ENCODE results near the gene RALBP1. TPM values are rescaled to one million over a fixed set of nuclear protein-coding genes. Genes with fewer than 3 reads are reported as not detected.

The RALBP1 gene
- polyA plus RNA-seq, 1 donor (not counting 4 experiments of a cell fraction or from before 2014, with no cell fraction given), result 47.6 TPM

GRCh38 chr18:9466846-9467245, 8.5 kb upstream of the RALBP1 start:
- Histone ChIP-seq H3K36me3 (ENCODE audit: control insufficient read depth in 2 of 2, extremely low read depth in 1 of 2, insufficient read depth in 2 of 2, low read length in 2 of 2) (no peaks in the 10 kb centered on the region), H3K4me3 (ENCODE audit: control insufficient read depth in 2 of 3, extremely low read depth in 1 of 3, insufficient read depth in 2 of 3, low read depth in 1 of 3, low read length in 3 of 3) (no peak overlapping the region), H3K4me1 (ENCODE audit: control insufficient read depth, extremely low read depth, insufficient read depth, low read length) (no peaks in the 10 kb centered on the region), H2AFZ (ENCODE audit: control insufficient read depth, low read length) (no peak overlapping the region), H4K20me1 (ENCODE audit: control insufficient read depth, extremely low read depth, insufficient read depth, low read length) (no peaks in the 10 kb centered on the region), H3K9me3 (ENCODE audit: control insufficient read depth, low read depth, low read length) (no peaks in the 10 kb centered on the region), H3K9ac (ENCODE audit: control insufficient read depth, extremely low read depth, insufficient read depth, low read length) (no peak overlapping the region), H3K4me2 (ENCODE audit: control insufficient read depth, extremely low read depth, insufficient read depth, low read depth, low read length) (no peak overlapping the region), H3K27me3 (ENCODE audit: control insufficient read depth, extremely low read depth, insufficient read depth, low read length) (no peaks in the 10 kb centered on the region), H3K27ac (ENCODE audit: control insufficient read depth, insufficient read depth, low read length) (no peak overlapping the region), H3K79me2 (ENCODE audit: control insufficient read depth, insufficient read depth, low read length) (no peaks in the 10 kb centered on the region), H3K9me1 (ENCODE audit: control insufficient read depth, extremely low read depth, insufficient read depth, low read length) (no peaks in the 10 kb centered on the region)
- no peak for FAIRE-seq
- no peak for TF ChIP-seq EZH2 (IDR thresholded peaks at IDR 0.05; ENCODE audit: low read length)
- no peak for TF ChIP-seq CTCF (optimal IDR thresholded peaks at IDR 0.05 in 1 of 3, IDR thresholded peaks at IDR 0.05 in 1 of 3, conservative IDR thresholded peaks at IDR 0.05 in 1 of 3; ENCODE audit: extremely low read depth in 1 of 3, insufficient read depth in 2 of 3, low read length in 3 of 3)
- dilution Hi-C loops (cut with MboI; ENCODE audit: extremely low pct_ligation_motif_present, low sequenced_read_pairs), result no loop called here
- no peak for DNase-seq (ENCODE audit: low read depth, low spot score)

GRCh38 chr18:9468998-9469397, 6.3 kb upstream of the RALBP1 start:
- Histone ChIP-seq H3K4me2 (ENCODE audit: control insufficient read depth, extremely low read depth, insufficient read depth, low read depth, low read length) (no peak overlapping the region), H3K27ac (ENCODE audit: control insufficient read depth, insufficient read depth, low read length) (no peak overlapping the region), H3K4me3 (ENCODE audit: control insufficient read depth in 2 of 3, extremely low read depth in 1 of 3, insufficient read depth in 2 of 3, low read depth in 1 of 3, low read length in 3 of 3) (no peak overlapping the region), H3K9me1 (ENCODE audit: control insufficient read depth, extremely low read depth, insufficient read depth, low read length) (no peaks in the 10 kb centered on the region), H3K27me3 (ENCODE audit: control insufficient read depth, extremely low read depth, insufficient read depth, low read length) (no peaks in the 10 kb centered on the region), H3K9me3 (ENCODE audit: control insufficient read depth, low read depth, low read length) (no peaks in the 10 kb centered on the region), H3K36me3 (ENCODE audit: control insufficient read depth in 2 of 2, extremely low read depth in 1 of 2, insufficient read depth in 2 of 2, low read length in 2 of 2) (no peaks in the 10 kb centered on the region), H4K20me1 (ENCODE audit: control insufficient read depth, extremely low read depth, insufficient read depth, low read length) (no peaks in the 10 kb centered on the region), H3K79me2 (ENCODE audit: control insufficient read depth, insufficient read depth, low read length) (no peaks in the 10 kb centered on the region), H3K9ac (ENCODE audit: control insufficient read depth, extremely low read depth, insufficient read depth, low read length) (no peak overlapping the region), H3K4me1 (ENCODE audit: control insufficient read depth, extremely low read depth, insufficient read depth, low read length) (peaks cover under 1% of the 10 kb centered on the region), H2AFZ (ENCODE audit: control insufficient read depth, low read length) (no peak overlapping the region)
- no peak for DNase-seq (ENCODE audit: low read depth, low spot score)
- no peak for TF ChIP-seq CTCF (optimal IDR thresholded peaks at IDR 0.05 in 1 of 3, IDR thresholded peaks at IDR 0.05 in 1 of 3, conservative IDR thresholded peaks at IDR 0.05 in 1 of 3; ENCODE audit: extremely low read depth in 1 of 3, insufficient read depth in 2 of 3, low read length in 3 of 3)
- TF ChIP-seq EZH2 (IDR thresholded peaks at IDR 0.05; ENCODE audit: low read length), result no peak
- dilution Hi-C loops (cut with MboI; ENCODE audit: extremely low pct_ligation_motif_present, low sequenced_read_pairs), result no loop called here
- FAIRE-seq, result no peak
